NCI-H226 (cell line): ENCODE data around the gene PPP1R1B.

Experiments
- DNase-seq: peaks from one replicate; pipeline ENCODE4 v3.0.0-alpha.2; 2015

PPP1R1B gene

DNA sequence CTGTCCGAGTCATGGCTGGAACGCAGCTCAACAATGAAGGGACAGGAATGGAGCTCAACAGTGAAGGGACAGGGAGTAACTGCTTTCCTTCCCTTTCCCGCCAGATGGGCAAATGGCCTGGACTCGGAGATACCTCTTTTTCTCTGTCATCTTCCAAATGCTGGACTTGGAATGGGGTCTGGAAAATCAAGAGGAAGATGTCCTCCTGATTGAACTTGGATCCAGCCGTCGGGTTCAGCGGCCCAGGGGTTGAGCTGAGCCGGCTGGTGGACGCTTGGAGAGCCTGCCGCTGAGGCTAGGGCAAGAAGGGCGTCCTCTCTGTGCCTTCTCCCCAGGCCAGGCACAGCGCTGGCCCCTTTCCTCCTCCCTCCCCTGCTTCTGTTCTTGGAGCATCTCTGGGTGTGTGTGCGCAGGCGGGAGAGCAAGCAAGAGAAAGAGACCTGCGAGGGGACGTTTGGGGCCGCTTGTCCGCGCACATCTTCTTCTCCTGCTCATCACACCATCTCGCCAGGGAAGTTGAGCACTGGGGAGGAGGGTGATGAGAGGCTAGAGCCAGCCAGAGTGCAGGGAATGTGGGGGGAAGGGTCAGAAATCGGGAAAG is 25.7 kb upstream of the PPP1R1B start:
- no peak for DNase-seq

DNA sequence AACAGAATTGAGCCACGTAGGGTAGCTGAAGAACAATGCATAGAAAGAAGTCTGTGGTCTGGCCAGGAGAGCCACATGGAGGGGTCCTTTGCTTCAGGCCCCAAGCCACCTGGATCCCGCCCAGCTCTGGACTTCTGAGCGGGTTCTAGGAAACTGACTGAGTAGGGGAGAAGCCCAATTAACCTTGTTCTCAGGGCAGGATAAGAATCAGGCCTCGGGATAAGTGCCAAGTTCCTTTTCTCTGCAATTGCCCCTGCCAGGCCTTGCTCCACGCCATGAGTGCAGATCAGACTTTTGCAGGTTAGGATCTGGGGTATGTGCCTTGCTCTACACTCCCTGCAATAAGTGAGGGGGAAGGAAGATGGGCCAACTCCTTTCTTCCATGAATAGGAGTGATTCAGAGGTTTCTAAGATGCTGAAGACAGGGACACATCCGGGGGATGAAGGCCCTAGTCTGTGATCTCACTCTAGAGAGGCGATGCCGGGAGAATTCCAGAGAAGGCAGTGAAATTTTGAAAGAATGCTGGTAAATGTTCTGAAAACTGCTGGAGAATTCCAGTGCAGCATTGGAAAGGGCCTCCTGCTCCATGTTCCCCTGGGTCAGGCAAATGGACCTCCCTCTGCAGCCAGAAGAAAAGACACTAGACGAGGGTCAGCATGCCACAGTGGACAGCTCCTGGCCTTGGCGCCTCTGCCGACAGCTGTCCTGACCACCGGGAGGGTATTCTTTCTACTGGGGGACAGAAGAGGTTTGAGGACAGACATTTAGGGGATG is 24.8 kb upstream of the PPP1R1B start:
- DNase-seq, result no peak

DNA sequence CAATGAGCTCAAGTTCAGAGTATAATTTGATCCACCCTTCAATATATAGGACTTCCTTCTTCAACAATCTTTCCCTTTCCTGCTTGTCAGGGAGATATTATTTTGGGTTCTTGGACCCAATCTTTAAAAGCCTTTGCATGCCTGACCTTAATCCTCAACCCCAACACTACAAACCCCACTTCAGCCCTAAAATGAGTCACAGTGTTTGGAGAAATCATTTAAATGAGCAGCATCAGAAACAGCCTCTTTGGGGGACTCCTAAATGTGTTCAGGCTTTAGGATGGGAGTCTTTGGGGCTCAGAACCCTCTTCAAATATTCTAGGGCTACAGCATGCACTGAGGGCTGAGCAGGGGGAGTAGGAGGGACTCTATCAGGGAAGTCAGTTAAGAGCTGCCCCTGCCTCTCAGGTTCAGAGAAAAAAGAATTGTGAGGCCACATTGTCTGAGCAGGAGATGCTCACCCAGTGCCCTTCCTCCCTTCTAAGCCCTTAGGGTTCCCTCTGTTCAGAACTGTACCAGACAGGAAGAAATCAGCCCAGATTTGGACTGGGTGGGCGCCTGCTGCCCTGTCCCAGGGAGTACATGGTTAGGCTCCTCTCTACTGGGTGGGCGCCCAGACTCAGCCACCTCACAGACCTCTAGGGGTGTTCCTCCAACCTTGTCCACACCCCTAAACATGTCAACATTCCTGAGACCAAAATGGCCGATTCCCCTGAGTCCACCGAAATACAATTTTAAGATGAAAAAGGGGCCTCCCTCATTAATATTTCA is 24.0 kb upstream of the PPP1R1B start:
- DNase-seq, result no peak

DNA sequence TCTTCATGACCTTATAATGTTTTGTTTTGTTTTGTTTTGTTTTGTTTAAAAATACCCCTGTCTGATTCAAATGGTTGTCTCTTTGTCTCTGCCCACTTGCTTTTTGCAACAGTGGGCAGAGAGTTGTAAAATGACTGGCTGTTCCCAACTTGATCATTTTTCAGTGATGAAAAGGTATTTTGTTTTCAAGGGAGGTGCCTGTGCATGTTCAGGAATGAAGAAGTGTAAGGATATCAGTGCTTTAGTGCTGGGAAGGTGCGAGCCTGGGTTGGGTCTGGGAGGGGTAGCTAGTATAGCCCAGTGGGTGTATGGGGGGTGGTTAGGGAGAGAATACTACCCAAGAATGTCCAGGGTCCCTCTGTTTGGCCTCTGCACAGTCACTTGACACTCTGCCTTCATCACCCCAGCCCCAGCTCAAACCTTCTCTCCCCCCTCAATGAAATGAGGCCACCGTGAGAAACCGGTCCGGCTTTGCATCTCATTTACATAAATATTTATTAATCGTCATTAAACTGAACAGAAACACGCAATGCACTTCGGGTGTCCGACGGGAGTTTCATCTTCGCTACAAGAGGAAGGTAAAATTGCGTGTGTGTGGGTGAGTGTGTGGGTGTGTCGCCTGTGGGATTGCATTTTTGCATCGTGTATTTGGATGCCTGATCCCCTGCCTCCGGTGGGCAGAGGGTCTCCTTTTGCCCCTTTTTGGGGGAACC is 23.3 kb upstream of the PPP1R1B start:
- DNase-seq, result no peak

DNA sequence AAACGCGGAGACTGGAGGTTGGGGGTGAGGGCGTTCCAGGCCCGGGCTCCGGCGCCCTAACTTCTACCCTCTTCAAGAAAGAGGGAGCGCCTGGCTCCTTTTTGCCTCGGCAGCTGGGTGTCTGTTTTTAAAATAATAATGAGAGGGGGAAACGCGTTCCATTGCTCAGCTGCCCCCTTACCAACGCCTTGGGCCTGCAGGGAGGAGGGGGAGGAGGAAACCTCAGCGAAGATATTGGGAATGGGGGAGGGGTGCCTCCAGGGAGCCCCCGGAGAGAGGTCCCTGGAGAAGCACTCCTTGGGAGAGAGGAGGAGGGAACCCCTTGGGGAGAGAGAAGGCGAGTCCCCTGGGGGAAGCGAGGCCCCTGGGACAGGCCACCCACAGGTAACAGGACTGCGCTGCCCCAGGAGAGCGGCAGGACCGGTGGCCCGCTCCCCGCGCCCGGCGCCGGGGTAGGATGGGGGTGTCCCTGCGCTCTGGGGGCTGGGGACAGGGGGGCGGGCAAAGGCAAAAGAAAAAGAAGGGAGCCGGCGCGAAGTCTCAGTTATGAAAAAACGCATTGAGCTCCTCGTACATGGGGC is 21.8 kb upstream of the PPP1R1B start:
- no peak for DNase-seq

DNA sequence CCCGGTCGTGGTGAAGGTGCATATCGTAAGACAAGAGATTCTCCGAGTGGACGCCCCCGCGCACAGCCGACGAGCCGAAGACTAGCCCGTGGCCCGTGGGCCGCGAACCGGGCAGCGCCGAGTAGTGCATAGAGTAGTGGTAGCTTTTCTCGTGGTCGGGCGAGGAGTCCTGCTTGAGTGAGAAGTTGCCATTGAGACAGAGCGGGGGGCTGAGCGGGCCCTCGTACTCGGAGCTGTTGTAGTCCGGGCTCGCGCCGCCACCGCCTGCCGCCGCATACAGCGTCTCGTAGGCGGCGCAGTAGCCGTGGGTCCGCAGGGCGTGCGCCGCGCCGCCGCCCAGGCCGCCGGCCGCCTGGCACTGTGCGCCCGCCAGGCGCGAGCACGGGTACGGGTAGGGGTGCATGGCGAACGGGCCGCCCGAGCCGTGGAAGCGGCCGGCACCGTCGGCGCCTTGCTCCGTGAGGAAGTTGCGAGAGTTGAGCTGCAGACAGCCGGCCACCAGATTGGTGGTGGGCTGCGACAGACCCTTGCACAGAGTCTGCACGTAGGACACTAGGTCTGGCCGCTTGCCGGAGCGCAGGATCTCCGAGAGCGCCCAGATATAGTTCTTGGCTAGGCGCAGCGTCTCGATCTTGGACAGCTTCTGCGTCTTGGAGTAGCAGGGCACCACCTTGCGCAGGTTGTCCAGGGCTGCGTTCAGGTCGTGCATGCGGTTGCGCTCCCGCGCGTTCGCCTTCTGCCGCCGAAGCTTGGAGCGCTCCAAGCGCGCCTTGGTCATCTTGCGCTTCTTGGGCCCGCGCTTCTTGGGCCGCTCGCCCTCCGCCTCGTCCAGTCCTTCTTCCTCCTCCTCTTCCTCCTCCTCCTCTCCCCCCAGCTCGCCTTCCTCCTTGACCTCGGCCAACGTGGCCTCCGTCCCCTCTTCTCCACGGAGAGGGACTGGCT is 21.0 kb upstream of the PPP1R1B start:
- DNase-seq, result no peak

DNA sequence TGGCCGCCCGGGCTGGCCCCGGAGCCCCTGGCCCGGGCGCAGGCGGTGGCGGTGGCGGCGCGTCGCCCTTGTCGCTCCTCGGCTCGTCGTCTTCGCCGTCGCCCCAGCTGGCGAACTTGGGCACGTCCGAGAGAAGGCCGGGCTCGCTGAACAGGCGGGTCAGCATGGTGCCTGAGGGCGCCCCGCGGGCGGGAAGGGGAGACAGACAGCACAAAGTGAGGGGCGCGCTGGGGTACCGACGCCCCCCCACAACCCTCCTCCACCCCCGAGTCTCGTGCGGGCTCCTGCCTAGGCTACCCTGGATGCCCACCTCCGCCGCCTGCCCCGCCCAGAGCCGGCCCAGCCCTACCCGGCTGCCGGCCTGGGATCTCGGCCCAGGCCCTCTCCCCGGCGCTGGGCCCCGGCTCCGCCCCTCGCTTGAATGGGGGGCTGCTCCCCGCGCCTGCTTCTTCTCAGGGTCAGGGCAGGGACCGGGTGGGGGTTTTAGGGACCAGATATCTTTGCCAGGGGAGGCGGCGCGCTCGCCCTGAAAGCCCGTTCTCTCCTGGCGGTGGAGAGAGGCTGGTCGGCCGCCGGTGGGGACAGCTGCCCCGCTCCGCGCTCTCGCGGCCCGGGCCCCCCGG is 20.2 kb upstream of the PPP1R1B start:
- no peak for DNase-seq

DNA sequence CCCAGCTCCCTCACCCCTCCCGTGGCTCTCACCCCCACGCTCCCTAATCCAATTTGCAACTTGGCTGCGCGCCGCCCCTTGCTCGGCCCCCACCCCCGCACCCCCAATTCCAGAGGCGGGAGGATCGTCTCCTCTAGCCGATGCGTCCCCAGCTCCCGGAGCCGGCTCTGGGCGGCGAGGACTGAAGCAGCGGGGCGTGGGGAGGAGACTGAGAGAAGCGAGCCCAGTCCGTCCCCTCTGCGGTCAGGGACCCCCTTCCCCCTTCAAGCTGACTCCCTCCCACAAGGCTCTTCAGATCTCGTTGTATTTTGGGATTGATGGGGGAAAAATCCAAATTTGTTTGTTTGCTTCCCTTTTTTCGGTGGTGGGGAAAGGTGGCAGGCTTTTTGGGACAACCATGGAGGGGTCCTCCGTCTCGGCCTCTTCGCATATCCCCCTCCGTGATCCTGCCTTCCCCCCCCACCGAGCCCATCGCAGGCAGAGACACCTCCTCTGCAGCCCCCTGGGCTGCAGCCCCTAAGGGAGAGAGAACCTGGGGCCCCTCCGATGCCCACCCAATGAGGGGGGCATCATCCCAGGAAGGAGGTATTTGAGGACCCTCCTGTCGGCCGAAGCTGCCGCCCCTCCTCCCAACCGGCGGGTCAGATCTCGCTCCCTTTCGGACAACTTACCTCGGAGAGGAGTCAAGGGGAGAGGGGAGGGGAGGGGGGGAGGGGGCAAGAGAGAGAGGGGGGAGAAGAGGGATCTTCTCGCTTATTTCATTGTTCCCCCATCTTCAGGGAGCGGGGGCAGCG is 19.5 kb upstream of the PPP1R1B start:
- DNase-seq, result no peak

DNA sequence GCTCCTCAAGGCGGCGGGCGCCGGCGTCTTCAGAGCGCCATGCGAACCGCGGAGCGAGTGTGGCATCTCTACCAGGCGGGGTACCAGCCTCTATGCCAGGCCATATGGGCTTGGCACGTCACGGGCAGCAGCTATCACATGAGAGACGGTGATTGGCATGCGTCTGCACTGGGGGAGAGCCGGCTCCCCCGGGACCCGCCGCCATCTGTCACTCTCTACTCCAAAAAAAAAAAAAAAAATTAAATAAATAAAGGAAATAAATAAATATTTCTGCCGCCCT is 19.0 kb upstream of the PPP1R1B start, which contains the start of gene NEUROD2:
Gene NEUROD2, minus strand, starts transcription at position 70 of the 280 bp plus-strand sequence. CDS start 1,321 bp downstream, outside the sequence.
- DNase-seq, result no peak

DNA sequence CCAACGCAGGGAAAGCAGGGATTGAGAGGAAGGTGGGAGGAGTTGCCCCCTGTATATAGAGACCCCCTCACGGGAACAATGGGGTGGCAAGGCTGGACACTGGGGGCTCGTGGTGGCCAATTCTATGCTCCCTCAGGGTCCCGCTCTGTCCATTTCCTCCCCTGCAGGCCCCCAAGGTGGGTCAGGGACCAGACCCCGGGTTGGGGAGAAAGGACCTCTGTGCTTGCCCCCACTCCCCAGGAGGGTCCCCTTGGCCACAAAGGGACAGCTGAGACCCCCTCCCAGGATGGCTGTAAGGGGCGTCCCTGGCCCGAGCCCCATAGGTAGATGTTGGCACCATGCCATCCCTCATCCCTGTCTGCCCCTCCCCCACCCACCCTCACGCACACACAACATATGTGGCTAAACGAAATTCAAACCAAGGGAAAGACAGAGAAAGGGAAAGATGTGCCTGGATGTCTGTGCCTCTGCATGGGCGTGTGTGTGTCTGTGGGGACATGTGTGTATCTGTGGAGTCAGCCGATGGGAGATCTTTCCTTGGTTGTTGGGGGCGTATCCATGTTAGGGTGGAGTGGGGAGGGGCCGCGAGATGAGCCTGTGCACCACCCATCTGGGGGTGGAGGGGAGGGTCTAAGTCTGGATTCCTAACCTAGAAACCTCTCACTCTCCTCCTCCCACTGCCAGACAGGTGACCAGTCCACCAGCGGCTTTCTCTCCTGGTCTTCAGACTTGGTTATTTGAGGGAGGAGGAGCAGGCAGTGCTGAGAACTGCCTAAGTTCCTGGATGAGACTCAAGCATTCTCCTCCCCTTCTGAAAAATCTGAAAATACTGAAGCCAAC is 18.4 kb upstream of the PPP1R1B start:
- no peak for DNase-seq

DNA sequence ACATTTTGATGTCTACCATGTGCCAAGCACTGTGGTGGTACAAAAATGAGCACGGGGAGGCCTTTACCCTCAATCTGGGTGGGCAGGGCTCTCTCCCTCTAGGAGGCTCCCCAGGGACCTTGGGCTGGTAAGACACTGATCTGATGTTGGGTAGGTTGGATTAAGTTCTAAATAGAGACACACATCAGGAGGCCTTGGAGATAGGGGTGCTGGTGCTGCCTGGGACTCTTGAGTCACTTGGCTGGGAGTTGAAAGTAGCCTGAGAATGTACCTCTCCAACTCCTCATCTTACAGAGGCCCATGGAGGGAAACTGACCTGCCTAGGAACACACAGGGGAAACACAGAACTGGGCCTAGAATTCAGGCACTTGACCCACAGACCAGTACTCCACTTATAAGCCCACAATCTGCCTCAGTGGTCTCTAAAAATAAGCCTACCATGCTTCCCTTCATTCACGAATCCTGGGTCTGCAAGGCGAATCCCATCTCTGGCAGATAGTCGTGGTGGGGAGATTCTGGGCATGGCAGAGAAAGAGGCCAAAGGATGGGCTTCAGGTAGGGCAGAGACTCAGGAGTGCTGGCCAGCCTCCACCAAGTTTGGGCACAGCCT is 17.2 kb upstream of the PPP1R1B start:
- no peak for DNase-seq

DNA sequence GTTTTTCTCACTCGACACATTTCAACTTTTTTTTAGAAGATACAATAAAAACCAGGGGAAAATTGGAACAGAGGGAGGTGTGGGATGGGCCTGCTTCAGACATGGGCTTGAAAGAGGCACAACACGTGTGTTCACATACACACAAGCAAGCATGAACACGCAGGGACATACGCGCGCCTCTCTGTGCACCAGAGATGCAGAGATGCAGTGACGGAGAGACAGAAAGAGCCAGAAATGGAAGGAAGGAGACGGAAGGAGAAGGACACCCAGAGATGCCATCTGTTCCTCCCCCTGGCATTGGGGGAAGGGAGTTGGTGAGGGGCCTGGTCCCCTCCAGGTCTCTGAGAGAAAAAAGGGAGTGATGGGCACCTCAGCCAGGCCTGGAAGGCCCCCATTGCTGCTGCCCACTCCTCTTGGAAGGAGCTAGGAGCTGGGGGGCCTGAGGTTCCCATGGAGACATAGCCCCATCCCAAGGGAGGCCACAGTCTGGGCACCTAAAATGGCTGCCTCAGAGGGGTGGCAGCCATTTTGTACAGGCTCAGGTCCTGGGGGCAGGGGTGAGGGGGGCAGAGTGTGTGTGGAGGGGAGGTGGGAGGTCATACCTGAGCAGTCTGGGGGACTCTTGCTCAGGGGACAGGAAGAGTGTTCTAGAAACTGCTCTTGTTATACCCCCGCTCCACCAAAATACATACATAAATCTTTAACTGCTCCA is 15.2 kb upstream of the PPP1R1B start:
- no peak for DNase-seq

DNA sequence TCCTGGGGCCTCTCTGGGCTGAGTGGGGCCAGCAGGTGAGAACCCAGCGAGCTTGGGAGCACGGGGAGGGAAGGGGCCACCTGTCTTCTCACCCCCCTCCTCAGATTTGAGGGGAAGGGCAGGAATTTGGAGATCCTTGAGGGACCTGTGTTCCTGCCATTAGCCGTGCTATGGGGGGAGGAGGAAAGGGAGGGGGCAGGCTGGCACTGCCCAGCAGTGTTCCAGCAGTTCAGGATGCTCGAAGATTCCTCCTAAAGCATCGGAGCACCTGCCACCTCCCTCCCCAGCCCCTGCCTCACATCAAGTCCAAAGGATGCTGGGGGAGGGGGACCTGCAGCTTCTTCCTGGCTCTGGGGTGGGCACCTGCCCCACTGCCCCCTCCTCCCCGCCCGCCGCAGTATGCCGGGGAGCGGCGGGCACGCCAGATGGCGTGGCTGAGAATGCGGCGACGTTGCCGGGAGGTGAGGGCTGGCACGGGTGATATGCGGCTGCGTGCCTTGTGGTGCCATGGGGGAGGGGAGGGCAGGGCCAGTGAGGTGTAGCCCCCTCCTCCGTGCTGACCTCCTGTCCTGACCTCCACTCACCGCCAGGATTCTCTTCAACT is 14.4 kb upstream of the PPP1R1B start:
- DNase-seq, result no peak

DNA sequence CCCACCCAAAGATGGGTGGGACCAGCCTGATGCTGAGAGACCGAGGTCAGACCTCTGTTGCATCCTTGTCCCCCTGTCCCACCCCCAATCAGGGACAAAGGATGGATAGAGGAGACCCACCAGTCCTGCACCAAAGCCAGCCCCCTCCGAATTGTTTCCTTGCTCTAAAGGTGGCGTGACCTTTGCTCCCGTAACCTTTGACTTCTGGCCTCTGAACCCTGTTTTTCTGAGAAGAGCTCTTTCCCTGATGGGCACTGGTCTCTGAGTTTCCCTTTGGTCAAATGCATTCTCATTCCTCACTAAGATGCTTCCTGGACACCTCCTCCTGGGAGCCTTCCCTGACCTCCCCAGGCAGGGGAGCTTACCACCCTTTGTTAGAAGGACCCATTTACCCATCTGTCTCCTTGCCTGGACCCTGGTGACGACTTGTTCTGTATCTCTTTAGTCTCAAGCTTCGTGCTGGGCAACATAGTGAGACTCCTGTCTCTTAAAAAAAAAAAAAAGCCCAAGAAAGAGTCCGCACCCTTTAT is 13.8 kb upstream of the PPP1R1B start:
- DNase-seq, result no peak

DNA sequence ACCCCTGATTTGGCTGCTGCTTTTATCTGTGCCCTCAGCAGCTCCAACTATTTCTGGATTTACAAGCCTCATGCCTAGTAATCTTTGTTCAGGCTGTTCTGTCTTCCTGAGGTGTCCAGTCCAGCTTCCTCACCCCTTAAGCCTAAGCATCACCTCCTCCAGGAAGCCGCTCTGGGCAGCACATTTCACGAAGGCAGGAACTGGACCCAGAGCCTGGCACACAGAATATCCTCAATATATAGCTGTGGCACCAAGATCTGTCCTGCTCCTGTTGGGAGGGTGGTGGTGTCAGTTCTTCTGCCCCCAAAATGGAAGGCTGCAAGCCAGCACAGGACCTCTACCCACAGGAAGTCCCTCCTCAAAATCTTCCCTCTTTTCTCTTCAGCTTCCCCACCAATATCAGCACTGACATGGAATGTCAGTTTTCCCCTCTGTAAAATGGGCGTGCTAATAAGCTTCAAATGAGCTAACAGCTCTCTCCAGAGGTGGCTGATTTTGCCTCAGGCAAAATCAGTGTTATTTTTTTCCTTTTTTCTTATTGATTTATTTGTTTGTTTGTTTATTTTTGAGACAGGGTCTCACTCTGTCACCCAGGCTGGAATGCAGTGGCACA is 12.1 kb upstream of the PPP1R1B start:
- no peak for DNase-seq

DNA sequence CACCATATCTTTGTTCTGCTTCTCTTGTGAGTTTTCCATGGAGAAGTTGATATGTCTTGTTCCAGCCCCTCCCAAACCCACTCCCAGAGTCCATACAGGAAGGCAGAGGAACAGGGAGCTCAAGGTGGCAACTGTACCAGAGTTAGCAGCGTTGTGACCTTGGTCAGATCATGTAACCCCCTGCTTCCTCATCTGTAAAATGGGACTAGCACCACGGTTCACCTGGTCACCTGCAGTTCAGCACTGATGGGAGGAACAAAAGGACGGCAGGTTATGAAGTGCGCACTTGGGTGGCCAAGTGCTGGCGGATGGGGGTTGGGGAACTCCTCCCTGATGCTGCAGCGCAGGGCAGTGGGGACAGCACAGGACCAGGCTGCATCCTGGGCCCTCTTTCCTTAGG is 11.3 kb upstream of the PPP1R1B start:
- DNase-seq, result no peak

DNA sequence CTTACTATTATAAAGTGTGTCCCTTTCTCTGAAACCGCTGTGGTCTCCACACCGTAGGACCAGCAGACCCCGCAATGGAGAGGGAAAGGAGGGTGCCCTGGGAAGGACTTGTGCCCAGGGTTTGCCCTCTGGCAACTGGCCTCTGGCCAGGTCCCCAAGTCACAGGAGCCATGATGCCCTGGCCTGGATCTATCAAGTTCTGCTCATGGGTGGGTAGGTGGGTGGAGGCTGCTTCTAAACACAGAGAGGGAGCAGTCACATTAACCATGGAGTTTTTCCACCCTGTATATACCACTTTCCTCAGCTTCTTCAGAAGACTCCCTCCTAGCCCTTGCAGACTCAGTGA is 9.7 kb upstream of the PPP1R1B start:
- no peak for DNase-seq
